Activated naive CD8-positive, alpha-beta T cell (primary cell): ENCODE measurements around the gene KANSL1.
"Not testable (repeated sequence)": the region's sequence is repeated elsewhere in the genome, so short reads cannot be mapped to it uniquely, and the experiment has no call there.

Source experiments
- H3K27ac Mint-ChIP-seq: one replicate; pipeline ENCODE4 v1.8.0; 2021; ENCODE audit warnings: mixed read lengths
- H3K27me3 Mint-ChIP-seq: one replicate; pipeline ENCODE4 v1.8.0; 2021; ENCODE audit warnings: mixed read lengths
- H3K36me3 Mint-ChIP-seq: one replicate; pipeline ENCODE4 v1.8.0; 2021; ENCODE audit warnings: mixed read lengths
- H3K4me1 Mint-ChIP-seq: one replicate; pipeline ENCODE4 v1.8.0; 2021; ENCODE audit warnings: low read depth, mixed read lengths
- H3K4me3 Mint-ChIP-seq: one replicate; pipeline ENCODE4 v1.8.0; 2021; ENCODE audit warnings: mild to moderate bottlenecking, mixed read lengths
- H3K9me3 Mint-ChIP-seq: one replicate; pipeline ENCODE4 v1.8.0; 2021; ENCODE audit warnings: low read depth, mixed read lengths

The KANSL1 gene

GRCh38 chr17:46007461-46007965, 185.7 kb downstream of the KANSL1 start:
- Mint-ChIP-seq H3K27me3 (peaks cover 3% of the 10 kb centered on the region), H3K36me3 (no peaks in the 10 kb centered on the region), H3K9me3 (no peaks in the 10 kb centered on the region), H3K27ac (no peak overlapping the region), H3K4me3 (no peak overlapping the region), H3K4me1 (no peaks in the 10 kb centered on the region)

DNA sequence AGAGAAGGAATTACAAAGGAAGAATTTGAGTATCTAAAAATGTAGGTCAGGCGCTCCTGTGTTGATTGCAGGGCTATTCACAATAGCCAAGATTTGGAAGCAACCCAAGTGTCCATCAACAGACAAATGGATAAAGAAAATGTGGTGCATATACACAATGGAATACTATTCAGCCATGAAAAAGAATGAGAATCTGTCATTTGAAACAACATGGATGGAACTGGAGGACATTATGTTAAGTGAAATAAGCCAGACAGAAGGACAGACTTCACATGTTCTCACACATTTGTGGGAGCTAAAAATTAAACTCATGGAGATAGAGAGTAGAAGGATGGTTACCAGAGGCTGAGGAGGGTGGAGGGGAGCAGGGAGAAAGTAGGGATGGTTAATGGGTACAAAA, 187.1 kb downstream of the KANSL1 start:
- not testable (repeated sequence) for H3K4me3 Mint-ChIP-seq

DNA sequence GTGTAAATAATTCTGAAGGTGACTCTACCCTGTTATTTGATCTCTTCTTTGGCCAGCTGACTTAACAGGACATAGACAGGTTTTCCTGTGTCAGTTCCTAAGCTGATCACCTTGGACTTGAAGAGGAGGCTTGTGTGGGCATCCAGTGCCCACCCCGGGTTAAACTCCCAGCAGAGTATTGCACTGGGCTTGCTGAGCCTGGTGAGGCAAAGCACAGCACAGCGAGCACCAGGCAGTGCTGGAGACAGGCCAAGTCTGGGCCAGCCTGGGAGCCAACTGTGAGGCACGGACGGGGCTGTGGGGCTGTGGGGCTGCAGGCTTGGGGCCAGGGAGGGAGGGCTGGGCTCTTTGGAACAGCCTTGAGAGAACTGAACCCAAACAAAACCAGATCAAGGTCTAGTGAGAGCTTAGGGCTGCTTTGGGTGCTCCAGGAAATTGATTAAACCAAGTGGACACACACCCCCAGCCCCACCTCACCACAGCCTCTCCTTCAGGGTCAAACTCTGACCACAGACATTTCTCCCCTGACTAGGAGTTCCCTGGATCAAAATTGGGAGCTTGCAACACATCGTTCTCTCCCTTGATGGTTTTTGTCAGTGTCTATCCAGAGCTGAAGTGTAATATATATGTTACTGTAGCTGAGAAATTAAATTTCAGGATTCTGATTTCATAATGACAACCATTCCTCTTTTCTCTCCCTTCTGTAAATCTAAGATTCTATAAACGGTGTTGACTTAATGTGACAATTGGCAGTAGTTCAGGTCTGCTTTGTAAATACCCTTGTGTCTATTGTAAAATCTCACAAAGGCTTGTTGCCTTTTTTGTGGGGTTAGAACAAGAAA, 189.1 kb downstream of the KANSL1 start:
- no peaks in the 10 kb centered on the region for H3K36me3 Mint-ChIP-seq
- no peaks in the 10 kb centered on the region for H3K4me1 Mint-ChIP-seq
- no peak overlapping the region for H3K27ac Mint-ChIP-seq
- H3K27me3 Mint-ChIP-seq, result peaks cover 3% of the 10 kb centered on the region
- no peaks in the 10 kb centered on the region for H3K9me3 Mint-ChIP-seq
- no peak overlapping the region for H3K4me3 Mint-ChIP-seq

More for the DNA sequence above, 187.1 kb downstream of the KANSL1 start:
- not testable (repeated sequence) for H3K27me3 Mint-ChIP-seq, H3K27ac Mint-ChIP-seq, H3K4me1 Mint-ChIP-seq, H3K9me3 Mint-ChIP-seq, H3K36me3 Mint-ChIP-seq

DNA sequence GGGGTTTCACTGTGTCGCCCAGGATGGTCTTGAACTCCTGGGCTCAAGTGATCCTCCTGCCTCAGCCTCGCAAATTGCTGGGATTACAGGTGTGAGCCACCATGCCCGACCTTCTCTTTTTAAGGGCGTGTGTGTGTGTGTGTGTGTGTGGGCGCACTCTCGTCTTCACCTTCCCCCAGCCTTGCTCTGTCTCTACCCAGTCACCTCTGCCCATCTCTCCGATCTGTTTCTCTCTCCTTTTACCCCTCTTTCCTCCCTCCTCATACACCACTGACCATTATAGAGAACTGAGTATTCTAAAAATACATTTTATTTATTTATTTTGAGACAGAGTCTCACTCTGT, 190.3 kb downstream of the KANSL1 start:
- Mint-ChIP-seq H3K27ac (no peak overlapping the region), H3K4me1 (no peaks in the 10 kb centered on the region), H3K27me3 (peaks cover 3% of the 10 kb centered on the region), H3K4me3 (no peak overlapping the region), H3K36me3 (no peaks in the 10 kb centered on the region), H3K9me3 (no peaks in the 10 kb centered on the region)

DNA sequence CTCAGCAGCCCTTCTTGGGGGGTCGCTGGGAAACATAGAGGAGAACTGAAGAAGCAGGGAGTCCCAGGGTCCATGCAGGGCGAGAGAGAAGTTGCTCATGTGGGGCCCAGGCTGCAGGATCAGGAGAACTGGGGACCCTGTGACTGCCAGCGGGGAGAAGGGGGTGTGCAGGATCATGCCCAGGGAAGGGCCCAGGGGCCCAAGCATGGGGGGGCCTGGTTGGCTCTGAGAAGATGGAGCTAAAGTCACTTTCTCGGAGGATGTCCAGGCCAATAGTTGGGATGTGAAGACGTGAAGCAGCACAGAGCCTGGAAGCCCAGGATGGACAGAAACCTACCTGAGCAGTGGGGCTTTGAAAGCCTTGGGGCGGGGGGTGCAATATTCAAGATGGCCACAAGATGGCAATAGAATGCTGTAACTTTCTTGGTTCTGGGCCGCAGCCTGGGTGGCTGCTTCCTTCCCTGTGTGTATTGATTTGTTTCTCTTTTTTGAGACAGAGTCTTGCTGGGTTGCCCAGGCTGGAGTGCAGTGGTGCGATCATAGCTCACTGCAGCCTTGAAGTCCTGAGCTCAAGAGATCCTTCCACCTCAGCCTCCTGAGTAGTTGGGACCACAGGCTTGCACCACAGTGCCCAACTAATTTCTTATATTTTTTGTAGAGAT, 190.8 kb downstream of the KANSL1 start:
- no peaks in the 10 kb centered on the region for H3K9me3 Mint-ChIP-seq
- no peaks in the 10 kb centered on the region for H3K4me1 Mint-ChIP-seq
- H3K27me3 Mint-ChIP-seq, result peaks cover 3% of the 10 kb centered on the region
- no peaks in the 10 kb centered on the region for H3K36me3 Mint-ChIP-seq
- no peak overlapping the region for H3K27ac Mint-ChIP-seq
- H3K4me3 Mint-ChIP-seq, result no peak overlapping the region

DNA sequence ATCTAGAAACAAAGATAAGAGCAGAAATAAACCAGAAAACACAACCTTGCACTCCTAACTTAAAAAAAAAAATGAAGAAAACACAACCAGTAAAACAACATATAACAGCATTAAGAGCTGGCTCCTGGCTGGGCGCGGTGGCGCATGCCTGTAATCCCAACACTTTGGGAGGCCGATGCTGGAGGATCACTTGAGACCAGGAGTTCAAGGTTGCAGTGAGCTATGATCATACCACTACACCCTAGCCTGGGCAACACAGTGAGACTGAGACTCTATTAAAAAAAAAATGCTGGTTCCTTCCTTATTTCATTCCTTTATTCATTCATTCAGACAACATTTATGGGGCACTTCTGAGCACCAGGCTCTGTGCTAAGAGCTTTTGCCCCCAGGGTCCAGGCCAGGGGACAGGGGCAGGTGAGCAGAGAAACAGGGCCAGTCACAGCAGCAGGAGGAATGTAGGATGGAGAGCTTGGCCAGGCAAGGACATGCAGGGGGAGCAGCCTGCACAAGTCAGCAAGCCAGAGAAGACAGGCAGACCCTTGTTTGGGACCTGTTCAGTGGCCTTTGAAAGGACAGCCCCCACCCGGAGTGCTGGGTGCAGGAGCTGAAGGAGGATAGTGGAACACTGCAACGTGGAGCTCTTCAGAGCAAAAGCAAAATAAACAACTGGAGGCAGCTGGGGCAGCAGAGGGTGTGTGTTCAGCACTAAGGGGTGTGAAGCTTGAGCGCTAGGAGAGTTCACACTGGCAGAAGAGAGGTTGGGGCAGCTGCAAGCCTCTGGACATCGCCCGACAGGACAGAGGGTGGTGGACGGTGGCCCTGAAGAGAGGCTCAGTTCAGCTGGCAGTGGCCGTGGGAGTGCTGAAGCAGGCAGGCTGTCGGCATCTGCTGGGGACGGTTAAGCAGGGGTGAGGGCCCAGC, 191.6 kb downstream of the KANSL1 start:
- Mint-ChIP-seq H3K9me3 (no peaks in the 10 kb centered on the region), H3K4me1 (no peaks in the 10 kb centered on the region)

GRCh38 chr17:46000757-46001156, 192.5 kb downstream of the KANSL1 start:
- Mint-ChIP-seq H3K4me1 (no peaks in the 10 kb centered on the region), H3K36me3 (no peaks in the 10 kb centered on the region), H3K9me3 (no peaks in the 10 kb centered on the region), H3K27me3 (no peaks in the 10 kb centered on the region), H3K27ac (no peak overlapping the region), H3K4me3 (no peak overlapping the region)

More for the DNA sequence above, 191.6 kb downstream of the KANSL1 start:
- Mint-ChIP-seq H3K27ac (no peak overlapping the region), H3K36me3 (no peaks in the 10 kb centered on the region), H3K27me3 (peaks cover 3% of the 10 kb centered on the region), H3K4me3 (no peak overlapping the region)

DNA sequence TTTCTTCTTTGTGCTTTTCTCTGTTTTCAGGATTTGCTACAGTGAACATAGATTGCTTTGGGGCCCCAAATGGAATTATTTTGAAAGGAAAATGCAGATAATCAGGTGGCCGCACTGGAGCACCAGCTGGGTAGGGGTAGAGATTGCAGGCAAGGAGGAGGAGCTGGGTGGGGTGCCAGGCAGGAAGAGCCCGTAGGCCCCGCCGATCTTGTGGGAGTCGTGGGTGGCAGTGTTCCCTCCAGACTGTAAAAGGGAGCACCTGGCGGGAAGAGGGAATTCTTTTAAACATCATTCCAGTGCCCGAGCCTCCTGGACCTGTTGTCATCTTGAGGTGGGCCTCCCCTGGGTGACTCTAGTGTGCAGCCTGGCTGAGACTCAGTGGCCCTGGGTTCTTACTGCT, 192.9 kb downstream of the KANSL1 start:
- Mint-ChIP-seq H3K4me3 (no peak overlapping the region), H3K36me3 (no peaks in the 10 kb centered on the region), H3K9me3 (no peaks in the 10 kb centered on the region), H3K27me3 (no peaks in the 10 kb centered on the region), H3K27ac (no peak overlapping the region), H3K4me1 (no peaks in the 10 kb centered on the region)

- Mint-ChIP-seq H3K4me3 (no peak overlapping the region), H3K4me1 (no peaks in the 10 kb centered on the region), H3K9me3 (no peaks in the 10 kb centered on the region), H3K27ac (no peak overlapping the region), H3K27me3 (no peaks in the 10 kb centered on the region), H3K36me3 (no peaks in the 10 kb centered on the region)
Observed at GRCh38 chr17:45999900-46000290, 193.3 kb downstream of the KANSL1 start.

- no peaks in the 10 kb centered on the region for H3K9me3 Mint-ChIP-seq
- no peaks in the 10 kb centered on the region for H3K27me3 Mint-ChIP-seq
- H3K27ac Mint-ChIP-seq, result no peak within 1 kb of the TSS
- no peaks in the 10 kb centered on the region for H3K4me1 Mint-ChIP-seq
- no peaks in the 10 kb centered on the region for H3K36me3 Mint-ChIP-seq
- H3K4me3 Mint-ChIP-seq, result no peak within 1 kb of the TSS
Observed at GRCh38 chr17:45998987-45999899, 194.0 kb downstream of the KANSL1 start, which contains the start of gene STH. STH (plus strand) TSS chr17:45999250; CDS start chr17:45999280, 30 bp downstream.

DNA sequence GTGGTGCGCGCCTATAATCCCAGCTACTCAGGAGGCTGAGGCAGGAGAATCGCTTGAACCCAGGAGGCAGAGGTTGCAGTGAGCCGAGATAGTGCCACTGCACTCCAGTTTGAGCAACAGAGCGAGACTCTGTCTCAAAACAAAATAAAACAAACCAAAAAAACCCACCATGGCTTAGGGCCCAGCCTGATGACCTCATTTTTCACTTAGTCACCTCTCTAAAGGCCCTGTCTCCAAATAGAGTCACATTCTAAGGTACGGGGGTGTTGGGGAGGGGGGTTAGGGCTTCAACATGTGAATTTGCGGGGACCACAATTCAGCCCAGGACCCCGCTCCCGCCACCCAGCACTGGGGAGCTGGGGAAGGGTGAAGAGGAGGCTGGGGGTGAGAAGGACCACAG, 195.6 kb downstream of the KANSL1 start:
- no peaks in the 10 kb centered on the region for H3K27me3 Mint-ChIP-seq

GRCh38 chr17:45997166-45997565, 196.1 kb downstream of the KANSL1 start:
- H3K27me3 Mint-ChIP-seq, result no peaks in the 10 kb centered on the region

More for the DNA sequence above, 195.6 kb downstream of the KANSL1 start:
- Mint-ChIP-seq H3K4me3 (no peak overlapping the region), H3K27ac (no peak overlapping the region), H3K4me1 (no peaks in the 10 kb centered on the region), H3K36me3 (no peaks in the 10 kb centered on the region), H3K9me3 (no peaks in the 10 kb centered on the region)

DNA sequence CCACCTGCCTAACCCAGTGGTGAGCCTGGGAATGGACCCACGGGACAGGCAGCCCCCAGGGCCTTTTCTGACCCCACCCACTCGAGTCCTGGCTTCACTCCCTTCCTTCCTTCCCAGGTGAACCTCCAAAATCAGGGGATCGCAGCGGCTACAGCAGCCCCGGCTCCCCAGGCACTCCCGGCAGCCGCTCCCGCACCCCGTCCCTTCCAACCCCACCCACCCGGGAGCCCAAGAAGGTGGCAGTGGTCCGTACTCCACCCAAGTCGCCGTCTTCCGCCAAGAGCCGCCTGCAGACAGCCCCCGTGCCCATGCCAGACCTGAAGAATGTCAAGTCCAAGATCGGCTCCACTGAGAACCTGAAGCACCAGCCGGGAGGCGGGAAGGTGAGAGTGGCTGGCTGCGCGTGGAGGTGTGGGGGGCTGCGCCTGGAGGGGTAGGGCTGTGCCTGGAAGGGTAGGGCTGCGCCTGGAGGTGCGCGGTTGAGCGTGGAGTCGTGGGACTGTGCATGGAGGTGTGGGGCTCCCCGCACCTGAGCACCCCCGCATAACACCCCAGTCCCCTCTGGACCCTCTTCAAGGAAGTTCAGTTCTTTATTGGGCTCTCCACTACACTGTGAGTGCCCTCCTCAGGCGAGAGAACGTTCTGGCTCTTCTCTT, 196.8 kb downstream of the KANSL1 start:
- H3K4me1 Mint-ChIP-seq, result no peaks in the 10 kb centered on the region
- H3K4me3 Mint-ChIP-seq, result no peak overlapping the region
- H3K9me3 Mint-ChIP-seq, result no peaks in the 10 kb centered on the region
- no peaks in the 10 kb centered on the region for H3K36me3 Mint-ChIP-seq
- no peaks in the 10 kb centered on the region for H3K27me3 Mint-ChIP-seq
- H3K27ac Mint-ChIP-seq, result no peak overlapping the region

More at GRCh38 chr17:45997166-45997565, 196.1 kb downstream of the KANSL1 start:
- H3K27ac Mint-ChIP-seq, result no peak overlapping the region
- H3K4me1 Mint-ChIP-seq, result no peaks in the 10 kb centered on the region
- no peak overlapping the region for H3K4me3 Mint-ChIP-seq
- H3K36me3 Mint-ChIP-seq, result no peaks in the 10 kb centered on the region
- H3K9me3 Mint-ChIP-seq, result no peaks in the 10 kb centered on the region
